OCI-LY3 (cell line): Measurements from ENCODE around the gene PATL1.

Source experiments
- CTCF ChIP-seq: fragments of 200-600, 300-600 bp; sonication (generic); IDR thresholded peaks from 2 replicates; pipeline ENCODE4 v1.5.1; 2014; ENCODE audit warnings: antibody characterized with exemption, low read length, low read depth
- EZH2phosphoT487 ChIP-seq: fragments of 200-600 bp; shearing (Covaris generic); IDR thresholded peaks from 2 replicates; pipeline ENCODE4 v1.6.1; 2018; ENCODE audit warnings: antibody characterized with exemption, mixed run types, low read depth

- TF ChIP-seq CTCF = no peak
- no peak for TF ChIP-seq EZH2phosphoT487
These were observed 69.9 kb downstream of the PATL1 start for GRCh38 chr11:59598961-59599360.
